Cerebellar cortex (tissue), 1 donor: ENCODE measurements around the gene PTER.

Experiments
- DNase-seq: peaks from one replicate; pipeline ENCODE4 v3.0.0-alpha.2; 2015; ENCODE audit warnings: low spot score

The PTER gene, protein sequence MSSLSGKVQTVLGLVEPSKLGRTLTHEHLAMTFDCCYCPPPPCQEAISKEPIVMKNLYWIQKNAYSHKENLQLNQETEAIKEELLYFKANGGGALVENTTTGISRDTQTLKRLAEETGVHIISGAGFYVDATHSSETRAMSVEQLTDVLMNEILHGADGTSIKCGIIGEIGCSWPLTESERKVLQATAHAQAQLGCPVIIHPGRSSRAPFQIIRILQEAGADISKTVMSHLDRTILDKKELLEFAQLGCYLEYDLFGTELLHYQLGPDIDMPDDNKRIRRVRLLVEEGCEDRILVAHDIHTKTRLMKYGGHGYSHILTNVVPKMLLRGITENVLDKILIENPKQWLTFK

GRCh38 chr10:16436758-16437539 lies at the start of gene PTER:
Gene PTER (plus strand): TSS chr10:16437010. CDS start chr10:16484385, 47,375 bp downstream.
- DNase-seq = peak; percentile 78

DNA sequence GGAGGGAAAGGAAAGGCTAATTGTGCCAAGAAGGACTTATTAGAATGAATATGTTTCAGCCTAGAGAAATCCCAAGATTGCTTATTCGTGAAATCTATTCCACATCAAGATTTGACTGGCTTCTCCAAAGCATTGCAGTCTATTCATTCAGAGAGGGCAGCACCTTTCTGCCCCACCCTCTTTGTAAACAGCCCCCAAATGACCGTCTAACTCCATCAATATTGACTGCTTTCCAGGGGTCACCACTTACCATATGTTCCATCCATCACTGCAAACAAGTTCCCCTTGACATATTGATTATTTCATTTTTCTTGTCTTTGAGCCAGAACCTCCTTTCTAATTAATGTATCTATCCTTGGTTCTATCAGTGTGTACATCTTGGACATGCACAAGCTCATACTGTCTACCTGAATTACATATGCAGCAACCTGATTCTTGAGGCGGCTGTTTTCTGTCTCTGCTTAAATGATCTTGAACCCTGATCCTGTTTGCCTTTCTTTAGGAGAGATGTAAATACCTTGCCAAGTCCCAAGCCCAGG lies 44.2 kb upstream of the PTER start:
- no peak for DNase-seq

GRCh38 chr10:16393271-16393858 lies 43.4 kb upstream of the PTER start:
- DNase-seq = no peak

- DNase-seq = no peak
Measured at GRCh38 chr10:16401416-16401815, 35.4 kb upstream of the PTER start.

GRCh38 chr10:16408379-16408778 lies 28.4 kb upstream of the PTER start:
- DNase-seq = no peak

GRCh38 chr10:16417341-16417740 lies 19.5 kb upstream of the PTER start:
- no peak for DNase-seq

DNA sequence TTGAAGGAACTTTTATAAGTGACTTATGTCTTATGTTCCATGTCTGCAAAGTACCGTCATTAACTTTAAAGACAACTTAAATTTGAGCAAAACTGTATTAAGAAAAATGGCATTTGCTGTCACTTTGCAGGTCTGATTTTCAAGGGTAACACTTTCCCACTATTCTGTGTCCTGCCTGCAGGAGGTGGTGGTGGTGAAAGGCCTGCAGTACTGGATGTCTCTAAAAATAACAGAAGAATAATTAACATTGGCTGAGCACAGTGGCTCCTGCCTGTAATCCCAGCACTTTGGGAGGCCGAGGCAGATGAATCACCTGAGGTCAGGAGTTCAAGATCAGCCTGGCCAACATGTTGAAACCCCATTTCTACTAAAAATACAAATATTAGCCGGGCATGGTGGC lies 13.2 kb upstream of the PTER start:
- no peak for DNase-seq

GRCh38 chr10:16425449-16425848 lies 11.4 kb upstream of the PTER start:
- no peak for DNase-seq

- no peak for DNase-seq
Measured at GRCh38 chr10:16429539-16429938, 7.3 kb upstream of the PTER start.

DNA sequence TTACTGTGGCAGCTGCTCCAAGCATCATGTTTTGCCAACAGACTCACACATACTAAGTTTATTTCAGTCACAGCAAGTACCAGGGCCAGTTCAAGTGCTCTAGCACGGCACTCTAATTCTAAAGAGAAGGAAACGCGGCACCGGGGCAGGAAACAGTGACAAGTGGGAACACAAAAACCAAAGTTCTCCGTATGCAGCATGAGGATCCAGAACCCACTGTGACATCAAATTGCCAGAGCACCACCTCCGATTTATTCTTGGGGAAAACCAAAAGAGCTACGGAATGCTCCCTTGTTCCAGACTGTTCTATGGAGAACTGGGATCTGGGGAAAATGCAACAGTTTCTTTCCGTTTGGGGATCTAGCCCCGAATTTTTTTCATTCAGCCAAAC lies 448 bp upstream of the PTER start:
- no peak for DNase-seq

GRCh38 chr10:16437540-16437894 lies 707 bp downstream of the PTER start:
- no peak for DNase-seq

GRCh38 chr10:16439295-16439694 lies 2.5 kb downstream of the PTER start:
- no peak for DNase-seq

DNA sequence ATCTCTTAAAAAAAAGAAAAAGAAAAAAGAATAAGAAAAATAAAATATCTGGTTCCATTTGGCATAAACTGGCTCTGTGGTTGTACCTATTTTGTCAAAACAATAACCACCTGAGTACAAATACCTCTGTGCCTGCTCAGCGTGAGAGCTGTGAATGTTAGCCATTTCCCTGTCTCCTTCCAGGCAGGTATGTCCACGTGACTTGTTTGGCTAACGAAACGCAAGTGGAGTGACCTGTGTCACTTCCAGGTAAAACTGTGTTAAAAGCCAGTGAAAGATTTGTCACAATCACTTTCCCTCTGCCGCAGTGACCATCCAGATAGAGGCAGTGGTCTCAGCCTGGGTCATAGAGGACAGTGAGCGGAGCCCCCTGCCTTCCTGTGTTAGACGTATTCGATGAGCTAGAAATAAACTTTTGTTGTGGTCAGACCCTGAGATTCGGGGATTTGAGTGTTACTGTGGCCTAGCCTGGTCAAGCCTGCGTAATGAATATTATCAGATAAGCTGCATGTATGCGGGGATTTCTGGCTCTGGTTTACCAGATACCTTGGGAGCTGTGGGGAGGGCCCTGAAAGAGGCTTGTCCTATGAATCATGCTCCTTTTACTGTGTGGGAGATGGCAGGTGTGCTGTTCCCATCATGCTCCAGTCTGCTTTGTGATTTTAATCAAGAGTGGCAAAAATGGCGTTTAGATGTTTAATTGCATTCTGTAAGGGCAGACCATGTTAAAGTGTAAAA lies 3.8 kb downstream of the PTER start:
- peak; percentile 11 for DNase-seq

GRCh38 chr10:16441173-16441840 lies 4.5 kb downstream of the PTER start:
- DNase-seq = no peak

DNA sequence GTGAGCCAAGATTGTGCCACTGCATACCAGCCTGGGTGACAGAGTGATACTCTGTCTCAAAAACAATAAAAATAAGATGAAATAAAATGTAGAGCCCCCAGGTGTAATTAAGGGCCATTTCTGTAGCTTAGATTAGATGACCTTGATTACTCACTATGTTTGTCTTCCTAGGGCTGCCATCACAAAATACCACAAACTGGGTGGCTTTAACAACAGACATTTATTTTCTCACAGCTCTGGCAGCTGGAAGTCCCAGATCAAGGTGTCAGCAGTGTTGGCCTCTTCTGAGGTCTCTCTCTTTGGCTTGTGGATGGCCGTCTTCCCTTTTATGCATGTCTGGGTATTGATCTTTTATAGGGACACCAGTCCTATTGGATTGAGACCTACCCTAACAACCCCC lies 6.1 kb downstream of the PTER start:
- DNase-seq = no peak

- DNase-seq = no peak
Measured at GRCh38 chr10:16445770-16446469, 9.1 kb downstream of the PTER start.

- no peak for DNase-seq
Measured at GRCh38 chr10:16449454-16449853, 12.6 kb downstream of the PTER start.

DNA sequence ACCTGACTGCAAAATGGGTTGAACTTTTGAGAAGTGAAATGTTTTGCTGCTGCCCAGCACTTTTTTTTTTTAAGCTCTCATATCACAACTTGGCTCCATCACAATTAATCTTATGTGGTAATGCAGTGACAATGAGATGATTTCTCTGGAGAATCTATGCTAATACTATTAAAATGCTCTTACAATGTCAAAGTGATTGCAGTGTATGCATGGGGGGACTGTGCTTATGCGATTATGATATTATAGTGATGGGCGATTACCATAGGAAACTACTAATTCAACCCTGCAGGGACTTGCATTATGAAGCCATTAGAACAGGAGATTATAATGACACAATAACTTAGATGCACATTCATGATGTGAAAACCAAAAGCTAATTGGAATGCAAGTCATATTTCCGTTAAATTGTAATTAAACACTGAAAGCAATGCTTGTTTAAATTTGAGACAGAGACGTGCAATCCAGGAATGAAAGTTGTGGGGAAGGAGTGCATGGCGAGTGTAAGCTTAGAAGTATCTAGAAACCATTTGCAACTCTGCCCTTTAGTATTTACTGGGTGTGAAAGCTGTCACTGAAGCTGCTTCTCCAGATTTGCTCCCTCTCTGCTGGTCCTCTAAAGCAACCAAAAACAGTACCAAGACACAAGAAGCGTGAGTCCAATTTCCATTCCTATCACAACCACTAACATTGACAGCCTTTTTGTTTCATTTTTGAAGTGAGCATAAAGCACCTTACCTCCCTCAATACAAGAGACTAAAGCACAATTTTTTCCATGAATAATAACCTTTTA lies 21.6 kb downstream of the PTER start:
- peak; percentile 6 for DNase-seq

DNA sequence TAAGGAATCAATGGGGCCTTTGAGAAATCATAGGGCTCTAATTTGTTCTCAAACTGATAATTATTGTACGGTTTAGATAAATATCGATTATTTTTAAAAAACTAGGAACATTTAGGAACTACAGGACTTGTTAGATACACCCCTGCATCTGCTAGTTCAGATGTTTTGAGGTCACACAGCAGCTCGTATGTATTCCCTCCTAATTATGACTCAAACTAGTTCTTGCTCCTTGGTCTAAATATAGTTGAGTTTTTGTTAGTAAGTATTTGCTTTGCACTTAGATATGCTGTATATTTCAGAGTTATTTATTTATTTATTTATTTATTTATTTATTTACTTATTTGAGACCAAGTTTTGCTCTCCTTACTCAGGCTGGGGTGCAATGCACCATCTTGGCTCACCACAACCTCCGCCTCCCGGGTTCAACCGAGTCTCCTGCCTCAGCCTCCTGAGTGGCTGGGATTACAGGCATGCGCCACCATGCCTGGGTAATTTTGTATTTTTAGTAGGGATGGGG lies 22.7 kb downstream of the PTER start:
- DNase-seq = no peak

DNA sequence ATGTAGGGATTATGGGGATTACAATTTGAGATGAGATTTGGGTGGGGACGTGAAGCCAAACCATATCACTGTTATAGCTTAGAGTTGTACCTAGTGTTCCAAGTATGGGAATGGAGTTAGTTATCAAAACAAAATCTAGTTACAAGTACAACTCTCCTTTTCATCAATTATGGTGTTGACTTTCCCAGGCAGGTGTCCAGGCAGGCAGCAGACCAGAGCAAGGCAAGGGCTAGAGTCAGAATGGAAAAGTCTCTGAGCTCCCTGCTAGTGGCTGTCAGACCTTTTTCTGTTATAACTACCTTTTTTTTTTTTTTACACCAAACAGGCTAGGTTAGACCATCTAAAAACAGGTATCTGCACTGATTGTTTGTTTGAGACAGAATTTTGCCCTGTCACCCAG lies 29.2 kb downstream of the PTER start:
- no peak for DNase-seq
